Panc1 (cell line): ENCODE results near the gene ERCC5.

Experiments used
- REST ChIP-seq, 2 experiments: IDR thresholded peaks; 2 replicates each; pipeline ENCODE4 v1.6.1; 2011 to 2012; ENCODE audit warnings: low read depth in 2 of 2, control low read depth in 1 of 2, low read length in 1 of 2, mild to moderate bottlenecking in 1 of 2, moderate library complexity in 1 of 2; ENCODE audit not compliant: insufficient read depth in 1 of 2
- TCF7L2 ChIP-seq: IDR thresholded peaks from 2 replicates; pipeline ENCODE4 v1.6.1; 2011; ENCODE audit warnings: mild to moderate bottlenecking, low read depth, low read length, inconsistent platforms
- TF ChIP-seq, protein P1 (sequence below): fragments of 450-650 bp; IDR thresholded peaks from 2 replicates; pipeline ENCODE4 v1.5.1; 2017; ENCODE audit warnings: mild to moderate bottlenecking

DNA sequence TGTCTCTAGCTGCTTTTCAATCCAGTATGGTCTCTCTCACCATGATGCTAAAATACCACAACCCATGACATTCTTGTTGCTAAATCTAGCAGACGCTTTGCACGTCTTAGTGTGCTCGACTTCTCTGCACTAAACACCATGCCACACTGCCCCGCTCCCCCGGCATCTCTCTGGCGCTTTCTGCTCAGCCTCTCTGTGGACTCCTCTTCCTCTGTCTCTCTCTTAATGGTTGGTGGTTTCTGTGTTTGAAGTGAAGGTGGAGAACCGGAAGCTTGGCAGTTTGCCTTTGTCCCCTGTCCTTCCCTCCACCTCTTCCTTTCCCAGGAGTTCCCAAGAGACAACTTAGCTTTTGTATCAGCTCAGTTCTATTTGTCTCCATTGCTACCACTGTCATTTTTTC is 8.8 kb downstream of the ERCC5 start:
- TF ChIP-seq, protein P1, sequence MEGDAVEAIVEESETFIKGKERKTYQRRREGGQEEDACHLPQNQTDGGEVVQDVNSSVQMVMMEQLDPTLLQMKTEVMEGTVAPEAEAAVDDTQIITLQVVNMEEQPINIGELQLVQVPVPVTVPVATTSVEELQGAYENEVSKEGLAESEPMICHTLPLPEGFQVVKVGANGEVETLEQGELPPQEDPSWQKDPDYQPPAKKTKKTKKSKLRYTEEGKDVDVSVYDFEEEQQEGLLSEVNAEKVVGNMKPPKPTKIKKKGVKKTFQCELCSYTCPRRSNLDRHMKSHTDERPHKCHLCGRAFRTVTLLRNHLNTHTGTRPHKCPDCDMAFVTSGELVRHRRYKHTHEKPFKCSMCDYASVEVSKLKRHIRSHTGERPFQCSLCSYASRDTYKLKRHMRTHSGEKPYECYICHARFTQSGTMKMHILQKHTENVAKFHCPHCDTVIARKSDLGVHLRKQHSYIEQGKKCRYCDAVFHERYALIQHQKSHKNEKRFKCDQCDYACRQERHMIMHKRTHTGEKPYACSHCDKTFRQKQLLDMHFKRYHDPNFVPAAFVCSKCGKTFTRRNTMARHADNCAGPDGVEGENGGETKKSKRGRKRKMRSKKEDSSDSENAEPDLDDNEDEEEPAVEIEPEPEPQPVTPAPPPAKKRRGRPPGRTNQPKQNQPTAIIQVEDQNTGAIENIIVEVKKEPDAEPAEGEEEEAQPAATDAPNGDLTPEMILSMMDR = no peak
- TF ChIP-seq REST (IDR thresholded peaks at IDR 0.05; ENCODE audit: insufficient read depth in 1 of 2, low read depth in 2 of 2, low read length in 1 of 2) = no peak
- TF ChIP-seq TCF7L2 = no peak
